RWPE2 (cell line): ENCODE data around the gene HCFC1R1.

ENCODE experiments used
- ATAC-seq: fragments of 200-7000 bp; cut with Tn5 transposase; 3 replicates; pipeline ENCODE4 v1.9.1; 2021; ENCODE audit warnings: low read depth
- DNase-seq: peaks from one replicate; pipeline ENCODE4 v3.0.0-alpha.2; 2020; ENCODE audit warnings: low spot score
- H3K27ac ChIP-seq: fragments of 450-650 bp; 2 replicates; pipeline ENCODE4 v1.5.1; 2017; ENCODE audit warnings: mild to moderate bottlenecking; ENCODE audit not compliant: poor library complexity, severe bottlenecking
- H3K27me3 ChIP-seq: fragments of 250-450 bp; sonication (Bioruptor Pico); 2 replicates; pipeline ENCODE4 v1.5.1; 2021; ENCODE audit warnings: mild to moderate bottlenecking, moderate library complexity; ENCODE audit not compliant: insufficient read depth, poor library complexity, severe bottlenecking
- H3K36me3 ChIP-seq: fragments of 250-450 bp; sonication (Bioruptor Pico); 2 replicates; pipeline ENCODE4 v1.5.1; 2020; ENCODE audit warnings: low read depth, mild to moderate bottlenecking, moderate library complexity
- H3K4me1 ChIP-seq: fragments of 250-450 bp; sonication (Bioruptor Pico); 2 replicates; pipeline ENCODE4 v1.5.1; 2021; ENCODE audit warnings: mild to moderate bottlenecking, moderate library complexity; ENCODE audit not compliant: insufficient read depth, poor library complexity, severe bottlenecking
- H3K4me3 ChIP-seq: fragments of 250-450 bp; sonication (Bioruptor Pico); 2 replicates; pipeline ENCODE4 v1.5.1; 2021; ENCODE audit warnings: mild to moderate bottlenecking, moderate library complexity; ENCODE audit not compliant: severe bottlenecking
- H3K9me3 ChIP-seq: fragments of 250-450 bp; sonication (Bioruptor Pico); 2 replicates; pipeline ENCODE4 v1.5.1; 2021; ENCODE audit warnings: mild to moderate bottlenecking, moderate library complexity; ENCODE audit not compliant: severe bottlenecking
- TF ChIP-seq, protein P1 (sequence below): fragments of 450-650 bp; IDR thresholded peaks from one replicate; pipeline ENCODE4 v1.5.1; 2017; ENCODE audit warnings: mild to moderate bottlenecking, moderate library complexity; ENCODE audit not compliant: poor library complexity, severe bottlenecking

Gene HCFC1R1

DNA sequence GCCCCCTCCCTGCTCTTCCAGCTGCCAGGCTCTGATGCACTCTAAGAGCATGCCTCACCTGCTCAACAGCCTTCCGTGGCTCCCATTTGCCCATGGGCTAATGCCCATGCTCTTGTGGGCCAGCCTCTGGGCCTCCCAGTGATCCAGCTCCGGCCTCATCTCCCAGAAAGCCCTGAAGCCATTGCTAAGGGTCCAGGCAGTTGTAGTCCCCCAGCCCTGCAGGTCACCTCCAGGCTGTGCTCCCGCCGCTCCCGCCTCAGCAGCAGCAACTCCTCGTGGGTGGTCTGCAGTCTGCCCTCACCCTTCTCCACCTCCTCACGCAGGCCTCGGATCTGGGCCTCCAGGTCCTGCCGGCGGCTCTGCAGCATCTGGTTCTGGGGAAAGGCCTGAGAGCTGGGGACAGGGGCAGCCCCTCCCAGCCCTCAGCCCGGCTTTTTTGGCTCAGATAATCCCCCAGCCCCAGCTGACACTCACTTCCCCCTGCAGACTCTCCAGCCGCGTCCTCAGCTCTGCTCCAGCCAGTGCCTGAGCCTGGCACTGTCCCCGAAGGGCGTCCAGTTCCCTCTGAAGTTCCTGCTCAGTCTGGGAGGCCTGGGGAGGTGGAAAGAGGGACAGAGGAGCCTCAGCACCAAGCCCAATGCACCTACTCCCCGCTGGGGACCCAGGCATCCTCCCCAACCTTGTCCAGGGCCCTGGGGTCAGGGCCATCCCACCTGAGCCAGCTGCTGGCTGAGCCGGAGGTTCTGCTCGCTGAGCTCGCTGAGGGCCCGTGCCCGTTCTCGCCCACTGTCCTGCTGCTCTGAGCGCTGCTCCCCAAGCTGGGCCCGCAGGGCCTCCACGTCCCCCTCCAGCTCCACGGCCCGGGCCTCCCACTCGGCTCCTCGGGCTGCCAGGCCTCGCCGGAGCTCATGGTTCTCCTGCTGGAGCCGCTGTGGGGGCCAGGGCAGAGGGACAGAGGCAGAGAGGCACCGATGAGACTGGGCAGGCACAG lies 6.8 kb upstream of the HCFC1R1 start:
- Histone ChIP-seq H3K4me1 (peaks cover 3% of the 10 kb centered on the region), H3K27me3 (peaks cover 29% of the 10 kb centered on the region), H3K27ac (no peak overlapping the region), H3K4me3 (no peak overlapping the region), H3K9me3 (no peaks in the 10 kb centered on the region), H3K36me3 (peaks cover 17% of the 10 kb centered on the region)
- TF ChIP-seq, protein P1, sequence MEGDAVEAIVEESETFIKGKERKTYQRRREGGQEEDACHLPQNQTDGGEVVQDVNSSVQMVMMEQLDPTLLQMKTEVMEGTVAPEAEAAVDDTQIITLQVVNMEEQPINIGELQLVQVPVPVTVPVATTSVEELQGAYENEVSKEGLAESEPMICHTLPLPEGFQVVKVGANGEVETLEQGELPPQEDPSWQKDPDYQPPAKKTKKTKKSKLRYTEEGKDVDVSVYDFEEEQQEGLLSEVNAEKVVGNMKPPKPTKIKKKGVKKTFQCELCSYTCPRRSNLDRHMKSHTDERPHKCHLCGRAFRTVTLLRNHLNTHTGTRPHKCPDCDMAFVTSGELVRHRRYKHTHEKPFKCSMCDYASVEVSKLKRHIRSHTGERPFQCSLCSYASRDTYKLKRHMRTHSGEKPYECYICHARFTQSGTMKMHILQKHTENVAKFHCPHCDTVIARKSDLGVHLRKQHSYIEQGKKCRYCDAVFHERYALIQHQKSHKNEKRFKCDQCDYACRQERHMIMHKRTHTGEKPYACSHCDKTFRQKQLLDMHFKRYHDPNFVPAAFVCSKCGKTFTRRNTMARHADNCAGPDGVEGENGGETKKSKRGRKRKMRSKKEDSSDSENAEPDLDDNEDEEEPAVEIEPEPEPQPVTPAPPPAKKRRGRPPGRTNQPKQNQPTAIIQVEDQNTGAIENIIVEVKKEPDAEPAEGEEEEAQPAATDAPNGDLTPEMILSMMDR = no peak
- DNase-seq (no peak), ATAC-seq (no peak)

DNA sequence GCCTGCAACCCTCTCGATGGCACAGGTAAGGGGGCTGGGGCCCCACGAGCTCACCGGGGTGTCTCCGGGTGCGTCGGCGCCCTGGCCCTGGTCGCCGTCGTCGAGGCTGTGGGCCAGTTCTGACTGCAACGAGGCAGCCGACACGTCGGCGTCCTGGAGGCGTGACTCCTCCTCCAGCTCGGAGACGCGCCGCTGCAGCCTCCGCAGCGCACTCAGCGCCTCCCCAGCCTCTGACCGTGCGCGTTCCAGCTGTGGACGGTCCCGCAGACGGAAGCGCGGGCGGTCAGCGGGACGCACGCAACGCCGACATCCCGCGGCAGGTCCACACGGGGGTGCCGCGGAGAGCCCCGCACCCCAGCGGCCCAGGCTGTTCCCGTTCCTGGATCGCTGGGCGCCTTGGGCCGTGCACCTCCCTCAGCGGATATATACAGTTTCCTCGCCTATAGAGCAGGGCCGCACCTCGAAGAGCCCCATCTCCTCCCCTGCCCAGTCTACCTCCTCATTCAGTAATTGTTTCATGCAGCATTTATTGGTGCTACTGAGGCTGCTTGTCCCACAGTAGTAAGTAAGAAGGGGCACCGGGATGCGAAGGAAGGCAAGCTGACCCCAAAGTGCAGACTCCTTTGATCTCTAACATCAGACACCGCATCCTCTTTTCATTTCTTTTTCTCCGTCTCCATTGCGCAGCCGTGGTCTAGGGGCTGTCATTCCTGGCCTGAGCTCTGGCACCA lies 5.9 kb upstream of the HCFC1R1 start:
- peaks cover 28% of the 10 kb centered on the region for H3K27me3 ChIP-seq

DNA sequence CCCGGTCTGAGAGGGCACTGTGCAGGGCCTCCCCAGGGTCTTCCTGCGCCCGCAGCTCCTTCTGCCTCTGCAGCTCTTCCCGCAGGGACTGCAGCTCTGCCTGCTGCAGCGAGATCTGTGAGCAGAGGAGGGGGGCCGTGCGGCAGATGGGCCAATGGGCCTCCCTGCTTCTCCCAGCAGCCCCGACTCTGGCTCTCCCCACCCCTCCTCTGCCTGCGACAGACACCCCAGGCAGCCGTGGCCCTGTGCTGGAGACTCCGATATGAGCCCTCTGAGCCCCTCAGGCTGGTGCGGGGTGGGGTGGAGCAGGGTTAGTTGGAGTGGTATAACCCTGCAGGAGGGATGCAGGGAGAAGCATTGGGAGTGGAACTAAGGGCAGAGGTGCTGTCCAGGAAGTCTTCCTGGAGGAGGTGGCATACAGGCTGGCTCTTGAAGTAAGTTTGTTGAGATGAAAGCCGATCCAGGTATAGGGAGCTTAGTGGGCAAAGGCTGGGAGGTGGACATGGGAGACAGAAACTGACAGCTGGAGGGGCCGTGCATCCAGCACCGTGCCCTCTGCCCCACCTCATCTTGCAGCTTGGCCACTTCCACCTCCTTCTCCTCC lies 5.1 kb upstream of the HCFC1R1 start:
- no peaks in the 10 kb centered on the region for H3K9me3 ChIP-seq
- TF ChIP-seq, protein P1 = no peak
- ATAC-seq (no peak), DNase-seq (no peak)
- no peak overlapping the region for H3K4me3 ChIP-seq
- H3K36me3 ChIP-seq = peaks cover 17% of the 10 kb centered on the region
- H3K27me3 ChIP-seq = peaks cover 25% of the 10 kb centered on the region
- H3K4me1 ChIP-seq = peaks cover 3% of the 10 kb centered on the region
- H3K27ac ChIP-seq = no peak overlapping the region

More for the DNA sequence above, 5.9 kb upstream of the HCFC1R1 start:
- ATAC-seq = no peak
- DNase-seq = no peak
- Histone ChIP-seq H3K4me1 (peaks cover 3% of the 10 kb centered on the region), H3K4me3 (no peak overlapping the region), H3K27ac (no peak overlapping the region), H3K9me3 (no peaks in the 10 kb centered on the region), H3K36me3 (peaks cover 17% of the 10 kb centered on the region)
- TF ChIP-seq, protein P1 = no peak

DNA sequence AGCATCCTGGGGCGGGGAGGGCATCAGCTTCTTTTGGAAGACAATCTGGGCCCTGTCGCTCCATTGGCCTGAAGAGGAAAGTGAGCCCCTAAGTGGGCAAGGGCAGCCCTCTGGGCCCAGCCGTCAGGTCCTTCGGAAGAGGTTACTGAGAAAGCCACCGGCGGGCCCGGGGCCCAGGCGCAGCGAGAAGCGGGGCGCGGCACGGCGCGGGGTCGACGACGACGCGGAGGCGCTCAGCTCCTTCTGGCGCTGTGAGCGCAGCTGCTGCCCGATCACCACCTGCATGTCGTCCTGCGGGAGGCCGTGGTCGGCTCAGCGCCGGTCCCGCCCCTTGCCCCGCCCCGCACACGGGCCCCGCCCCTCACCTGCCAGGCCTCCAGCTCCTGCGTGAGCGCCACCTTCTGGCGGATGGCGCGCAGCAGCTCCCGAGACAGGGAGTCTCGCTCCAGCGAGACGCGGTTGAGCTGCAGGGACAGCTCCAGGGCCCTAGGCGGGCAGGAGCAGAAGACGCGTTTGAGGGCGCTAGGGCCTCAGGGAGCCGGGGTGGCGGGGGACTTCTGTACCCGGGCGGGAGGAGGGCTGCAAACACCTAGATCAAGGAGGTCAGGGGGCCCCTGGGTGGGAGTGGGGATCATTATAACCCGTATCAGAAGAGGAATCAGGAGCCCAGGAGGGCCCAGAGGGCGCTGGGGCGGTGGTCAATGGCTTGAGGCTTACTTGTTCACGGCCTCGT lies 4.4 kb upstream of the HCFC1R1 start:
- ATAC-seq (peak; percentile 31), DNase-seq (no peak)
- TF ChIP-seq, protein P1 = peak; percentile 95
- no peaks in the 10 kb centered on the region for H3K9me3 ChIP-seq
- no peak overlapping the region for H3K4me3 ChIP-seq
- peaks cover 24% of the 10 kb centered on the region for H3K27me3 ChIP-seq
- H3K36me3 ChIP-seq = peaks cover 18% of the 10 kb centered on the region
- H3K27ac ChIP-seq = no peak overlapping the region
- peaks cover 3% of the 10 kb centered on the region for H3K4me1 ChIP-seq
